GM12878 (cell line): ENCODE measurements around the gene ZNF496.

Experiments
- CREB1 ChIP-seq: IDR thresholded peaks from 2 replicates; pipeline ENCODE4 v1.6.1; 2012; ENCODE audit warnings: low read depth, mild to moderate bottlenecking, inconsistent platforms
- CTCF ChIP-seq, 3 experiments: IDR thresholded peaks in 2 of 3; conservative IDR thresholded peaks in 1 of 3; 2 replicates each; pipeline ENCODE4 v1.5.1; 2011; ENCODE audit warnings: low read depth in 3 of 3, low read length in 3 of 3, mild to moderate bottlenecking in 3 of 3, control low read depth in 2 of 3, moderate library complexity in 2 of 3, inconsistent platforms in 1 of 3, mixed read lengths in 1 of 3; ENCODE audit not compliant: control insufficient read depth in 2 of 3, insufficient read depth in 1 of 3; ENCODE audit errors: extremely low read depth in 1 of 3
- EZH2 ChIP-seq: IDR thresholded peaks from 2 replicates; pipeline ENCODE4 v1.6.1; 2012; ENCODE audit warnings: low read depth, mild to moderate bottlenecking, control low read depth, inconsistent platforms, low read length, borderline replicate concordance; ENCODE audit not compliant: control insufficient read depth
- GABPA ChIP-seq: IDR thresholded peaks from 2 replicates; pipeline ENCODE4 v1.6.1; 2014; ENCODE audit warnings: antibody characterized with exemption, low read depth, mild to moderate bottlenecking, inconsistent platforms
- KAT2A ChIP-seq: conservative IDR thresholded peaks from 2 replicates; pipeline ENCODE4 v1.6.1; 2011; ENCODE audit warnings: low read depth, low read length; ENCODE audit not compliant: control insufficient read depth
- KDM1A ChIP-seq: fragments of 200-600 bp; sonication (generic); IDR thresholded peaks from 2 replicates; pipeline ENCODE4 v1.6.1; 2016; ENCODE audit warnings: borderline replicate concordance
- NFYB ChIP-seq: IDR thresholded peaks from 2 replicates; pipeline ENCODE4 v1.6.1; 2011; ENCODE audit warnings: low read depth, mild to moderate bottlenecking, low read length, improper control_type of control experiment, moderate library complexity; ENCODE audit not compliant: insufficient read depth
- POLR2A ChIP-seq: IDR thresholded peaks from 2 replicates; pipeline ENCODE4 v1.6.1; 2011; ENCODE audit warnings: low read depth, mild to moderate bottlenecking, low read length
- POU2F2 ChIP-seq: IDR thresholded peaks from 3 replicates; pipeline ENCODE4 v1.6.1; 2011; ENCODE audit warnings: low read depth, mild to moderate bottlenecking, low read length, borderline replicate concordance
- SRF ChIP-seq, 2 experiments: IDR thresholded peaks; 2 replicates each; pipeline ENCODE4 v1.6.1; 2011; ENCODE audit warnings: low read depth in 2 of 2, low read length in 2 of 2, mild to moderate bottlenecking in 1 of 2, moderate library complexity in 1 of 2
- TARDBP ChIP-seq: IDR thresholded peaks from 2 replicates; pipeline ENCODE4 v1.6.1; 2016; ENCODE audit warnings: borderline replicate concordance
- TF ChIP-seq, protein P1 (sequence below): IDR thresholded peaks from 2 replicates; pipeline ENCODE4 v1.6.1; 2012; ENCODE audit warnings: low read depth, low read length, improper control_type of control experiment

DNA sequence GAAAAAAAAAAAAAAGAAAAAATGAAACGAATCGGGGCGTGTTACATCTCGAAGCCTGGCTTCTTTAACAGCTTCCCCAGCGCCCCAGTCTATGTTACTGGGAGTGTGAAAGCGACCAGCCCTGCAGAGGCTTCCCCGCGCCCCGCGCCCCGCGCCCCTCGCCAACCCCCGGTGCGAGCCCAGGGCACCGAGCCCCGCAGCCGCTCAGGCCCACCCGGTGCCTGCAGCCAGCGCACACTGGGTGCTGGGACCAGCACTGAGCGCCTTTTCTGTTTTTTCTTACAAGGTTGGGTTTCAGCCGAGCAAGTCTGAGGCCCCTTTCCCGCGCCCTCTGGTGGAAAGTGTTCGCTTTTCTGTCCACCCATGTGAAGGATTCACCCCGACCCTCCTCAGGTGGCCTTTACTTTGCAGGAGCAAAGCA is 42.1 kb upstream of the ZNF496 start:
- TF ChIP-seq EZH2 (no peak), CREB1 (no peak), POU2F2 (no peak), NFYB (no peak), CTCF (IDR thresholded peaks at IDR 0.05 in 2 of 3, conservative IDR thresholded peaks at IDR 0.05 in 1 of 3; ENCODE audit: control insufficient read depth in 2 of 3, extremely low read depth in 1 of 3, insufficient read depth in 1 of 3, low read depth in 3 of 3, low read length in 3 of 3) (peak; percentile 29 to 62 (median 51); a peak in 5 of 6 replicates), KAT2A (no peak), KDM1A (no peak), POLR2A (no peak), SRF (IDR thresholded peaks at IDR 0.05; ENCODE audit: low read depth in 2 of 2, low read length in 2 of 2) (no peak), GABPA (no peak), TARDBP (no peak)
- TF ChIP-seq, protein P1, sequence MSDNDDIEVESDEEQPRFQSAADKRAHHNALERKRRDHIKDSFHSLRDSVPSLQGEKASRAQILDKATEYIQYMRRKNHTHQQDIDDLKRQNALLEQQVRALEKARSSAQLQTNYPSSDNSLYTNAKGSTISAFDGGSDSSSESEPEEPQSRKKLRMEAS, result no peak
